Endothelial cell (in vitro differentiated cells): ENCODE results near the gene C11orf65. TPM values are rescaled to one million over a fixed set of nuclear protein-coding genes. Genes with fewer than 3 reads are reported as not detected.

Experiments
- DNase-seq: peaks from one replicate; pipeline ENCODE4 v3.0.0; 2021; ENCODE audit warnings: low spot score
- H3K27ac Mint-ChIP-seq: one replicate; pipeline ENCODE4 v1.8.0; 2021; ENCODE audit warnings: mixed read lengths, inconsistent platforms; ENCODE audit not compliant: unreplicated experiment
- H3K27me3 Mint-ChIP-seq: one replicate; pipeline ENCODE4 v1.8.0; 2021; ENCODE audit warnings: mild to moderate bottlenecking, moderate library complexity, mixed read lengths, inconsistent platforms; ENCODE audit not compliant: unreplicated experiment
- H3K36me3 Mint-ChIP-seq: one replicate; pipeline ENCODE4 v1.8.0; 2021; ENCODE audit warnings: mild to moderate bottlenecking, low read depth, mixed read lengths, inconsistent platforms; ENCODE audit not compliant: unreplicated experiment
- H3K4me1 Mint-ChIP-seq: one replicate; pipeline ENCODE4 v1.8.0; 2021; ENCODE audit warnings: mild to moderate bottlenecking, mixed read lengths, inconsistent platforms; ENCODE audit not compliant: unreplicated experiment
- H3K4me3 Mint-ChIP-seq: one replicate; pipeline ENCODE4 v1.8.0; 2021; ENCODE audit warnings: mild to moderate bottlenecking, mixed read lengths, inconsistent platforms; ENCODE audit not compliant: unreplicated experiment
- H3K9me3 Mint-ChIP-seq: one replicate; pipeline ENCODE4 v1.8.0; 2021; ENCODE audit warnings: mixed read lengths, inconsistent platforms; ENCODE audit not compliant: unreplicated experiment
- CTCF ChIP-seq: fragments of 200-600 bp; sonication (generic); IDR thresholded peaks from one replicate; pipeline ENCODE4 v1.5.0; 2021; ENCODE audit warnings: antibody characterized with exemption; ENCODE audit not compliant: unreplicated experiment
- total RNA-seq: library from RNA; stranded (reverse); fragmentation: NEBNext Ultra II Directional; extraction: Animal tissue kit (Norgen Biotek cat#: 25700); gene quantifications from one replicate; pipeline ENCODE4 v1.2.1, GENCODE V29; 2021; ENCODE audit not compliant: unreplicated experiment

Gene C11orf65
- total RNA-seq, 1 donor from 2014 or later, result 0.69 TPM

DNA sequence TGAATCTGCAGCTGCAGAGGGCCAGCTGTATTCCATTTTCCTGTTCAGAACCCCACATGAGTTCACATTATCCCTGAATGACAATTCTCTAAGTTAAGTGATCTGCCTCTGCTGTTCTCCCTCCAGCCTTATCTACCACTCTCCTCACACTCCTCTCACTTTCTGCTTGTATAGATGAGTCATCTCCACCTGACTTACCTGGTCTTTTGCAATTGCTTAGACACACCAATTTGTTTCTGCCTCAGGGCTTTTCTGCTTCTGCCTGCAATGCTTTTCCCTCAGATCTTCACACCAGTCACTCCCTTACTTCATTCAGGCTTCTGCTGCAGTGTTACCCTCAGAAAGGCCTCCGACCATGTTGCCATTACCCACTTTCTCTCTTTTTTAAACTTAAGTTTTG, 126.4 kb downstream of the C11orf65 start:
- Mint-ChIP-seq H3K4me3 (no peak overlapping the region), H3K4me1 (no peaks in the 10 kb centered on the region), H3K27me3 (peaks cover 1% of the 10 kb centered on the region), H3K9me3 (no peaks in the 10 kb centered on the region), H3K36me3 (no peaks in the 10 kb centered on the region), H3K27ac (no peak overlapping the region)
- TF ChIP-seq CTCF, result no peak
- DNase-seq, result no peak

DNA sequence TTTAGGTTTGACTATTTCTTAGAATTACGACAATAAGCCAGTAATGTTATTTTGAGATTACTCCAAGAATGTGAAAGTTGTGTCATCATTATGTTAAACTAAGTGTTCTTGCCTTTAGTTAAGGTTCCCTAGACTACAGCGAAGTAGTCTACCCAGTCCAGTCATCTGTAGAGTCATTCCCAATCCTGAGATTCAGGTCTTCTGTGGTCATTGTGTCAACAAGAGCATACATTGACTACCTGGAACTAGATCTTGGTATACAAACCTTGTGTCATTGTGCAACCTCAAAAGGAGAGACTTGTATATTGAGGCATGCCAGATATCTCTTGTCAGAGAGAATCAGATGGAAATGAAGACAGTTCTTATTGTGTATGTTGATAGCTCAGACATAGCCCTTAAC, 128.6 kb downstream of the C11orf65 start:
- H3K4me1 Mint-ChIP-seq, result no peaks in the 10 kb centered on the region
- DNase-seq, result no peak
- H3K36me3 Mint-ChIP-seq, result no peaks in the 10 kb centered on the region
- no peaks in the 10 kb centered on the region for H3K9me3 Mint-ChIP-seq
- no peak overlapping the region for H3K27ac Mint-ChIP-seq
- H3K27me3 Mint-ChIP-seq, result no peaks in the 10 kb centered on the region
- H3K4me3 Mint-ChIP-seq, result no peak overlapping the region
- TF ChIP-seq CTCF, result no peak

GRCh38 chr11:108333403-108333899, 133.9 kb downstream of the C11orf65 start:
- Mint-ChIP-seq H3K4me3 (no peak overlapping the region), H3K27ac (no peak overlapping the region), H3K27me3 (no peaks in the 10 kb centered on the region), H3K36me3 (peaks cover 4% of the 10 kb centered on the region), H3K4me1 (no peaks in the 10 kb centered on the region), H3K9me3 (no peaks in the 10 kb centered on the region)
- DNase-seq, result no peak
- TF ChIP-seq CTCF, result no peak

Other genes with a start within 250 kb of the C11orf65 start
- 15.7 TPM for gene NPAT, start 244.9 kb downstream of the C11orf65 start, total RNA-seq
- gene ATM, start 244.5 kb downstream of the C11orf65 start, total RNA-seq, result 51.5 TPM
- gene POGLUT3, start 30.9 kb upstream of the C11orf65 start, total RNA-seq, result 12.2 TPM
- 0.62 TPM for gene EXPH5, start 126.2 kb upstream of the C11orf65 start, total RNA-seq
- 20.9 TPM for gene DDX10, start 197.5 kb upstream of the C11orf65 start, total RNA-seq